ENCODE measurements around the gene CCDC149.

GRCh38 chr4:24769571-24769970, 143.3 kb downstream of the CCDC149 start:
- TF ChIP-seq CTCF (IDR thresholded peaks at IDR 0.05) (no peak), POLR2A (IDR thresholded peaks at IDR 0.05) (no peak)

Measured in heart left ventricle (tissue), 13 donors.